MM.1S (cell line): Measurements from ENCODE around the gene RAPGEF6.

ENCODE experiments used
- DNase-seq: peaks from one replicate; pipeline ENCODE4 v3.0.0-alpha.2; 2015
- H2AFZ ChIP-seq: fragments of 300-600 bp; sonication (generic); 2 replicates; pipeline ENCODE4 v1.6.0; 2016; ENCODE audit warnings: antibody characterized with exemption, low read length
- H3F3A ChIP-seq: fragments of 300-600 bp; sonication (generic); 2 replicates; pipeline ENCODE4 v1.6.1; 2016; ENCODE audit warnings: mild to moderate bottlenecking, antibody characterized with exemption, low read length, moderate library complexity, mixed read lengths; ENCODE audit not compliant: insufficient read depth
- H3K27ac ChIP-seq: fragments of 300-600 bp; sonication (generic); 2 replicates; pipeline ENCODE4 v1.5.1; 2016; ENCODE audit warnings: mild to moderate bottlenecking, low read length
- H3K27me3 ChIP-seq: fragments of 300-600 bp; sonication (generic); replicated peaks from 2 replicates; pipeline ENCODE4 v1.6.0; 2016; ENCODE audit warnings: low read length; ENCODE audit not compliant: insufficient read depth
- H3K36me3 ChIP-seq: fragments of 300-600 bp; sonication (generic); replicated peaks from 2 replicates; pipeline ENCODE4 v1.6.1; 2016; ENCODE audit warnings: mild to moderate bottlenecking, low read length, mixed read lengths; ENCODE audit not compliant: insufficient read depth
- H3K4me1 ChIP-seq: fragments of 300-600 bp; sonication (generic); 2 replicates; pipeline ENCODE4 v1.6.1; 2016; ENCODE audit warnings: low read length, mixed read lengths
- H3K4me2 ChIP-seq: fragments of 300-600 bp; sonication (generic); 2 replicates; pipeline ENCODE4 v1.6.0; 2016; ENCODE audit warnings: low read depth, low read length
- H3K4me3 ChIP-seq: fragments of 300-600 bp; sonication (generic); 2 replicates; pipeline ENCODE4 v1.5.1; 2016; ENCODE audit warnings: low read length, mixed read lengths
- H3K79me2 ChIP-seq: fragments of 300-600 bp; sonication (generic); 2 replicates; pipeline ENCODE4 v1.6.1; 2016; ENCODE audit warnings: mixed run types, low read length, mixed read lengths
- H3K9ac ChIP-seq: fragments of 300-600 bp; sonication (generic); 2 replicates; pipeline ENCODE4 v1.6.1; 2016; ENCODE audit warnings: low read length, mixed read lengths
- H3K9me2 ChIP-seq: fragments of 300-600 bp; sonication (generic); replicated peaks from 2 replicates; pipeline ENCODE4 v1.6.1; 2016; ENCODE audit warnings: mild to moderate bottlenecking, low read length, mixed read lengths; ENCODE audit not compliant: insufficient read depth
- H3K9me3 ChIP-seq: fragments of 300-600 bp; sonication (generic); replicated peaks from 2 replicates; pipeline ENCODE4 v1.6.1; 2016; ENCODE audit warnings: mild to moderate bottlenecking, low read length, mixed read lengths; ENCODE audit not compliant: insufficient read depth
- H4K20me1 ChIP-seq: fragments of 300-600 bp; sonication (generic); 2 replicates; pipeline ENCODE4 v1.6.1; 2016; ENCODE audit warnings: mild to moderate bottlenecking, low read length, moderate library complexity, mixed read lengths; ENCODE audit not compliant: insufficient read depth
- EZH2 ChIP-seq: fragments of 300-600 bp; sonication (generic); optimal IDR thresholded peaks from 2 replicates; pipeline ENCODE3; 2017; ENCODE audit warnings: low read depth, mild to moderate bottlenecking, antibody characterized with exemption, low read length, mixed read lengths
- EZH2phosphoT487 ChIP-seq: fragments of 300-600 bp; sonication (generic); IDR thresholded peaks from 2 replicates; pipeline ENCODE4 v1.6.1; 2018; ENCODE audit warnings: antibody characterized with exemption, low read length
- TF ChIP-seq, protein P1 (sequence below): fragments of 300-600 bp; sonication (generic); IDR thresholded peaks from 2 replicates; pipeline ENCODE4 v1.5.1; 2016; ENCODE audit warnings: antibody characterized with exemption, low read length, mixed read lengths

The RAPGEF6 gene

DNA sequence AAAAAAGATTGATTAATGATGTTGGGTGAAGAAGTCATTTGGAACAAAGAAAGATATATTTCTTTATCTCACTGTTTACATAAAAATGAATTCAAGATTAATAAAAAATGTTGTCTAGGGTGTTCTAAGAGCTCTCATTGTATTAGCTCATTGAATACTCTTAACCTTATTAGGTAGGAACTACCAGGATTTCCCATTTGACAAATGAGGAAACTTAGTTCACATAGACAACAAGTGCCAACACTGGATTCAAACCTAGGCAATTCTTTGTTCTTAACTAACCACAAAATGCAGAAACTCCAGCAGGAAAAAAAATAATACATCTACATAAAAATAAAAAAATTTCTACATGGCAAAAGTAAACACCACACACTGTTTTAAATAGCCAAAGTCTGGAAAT, 175.8 kb downstream of the RAPGEF6 start:
- H3K79me2 ChIP-seq, result no peaks in the 10 kb centered on the region
- DNase-seq, result no peak
- H3K27me3 ChIP-seq, result no peaks in the 10 kb centered on the region
- no peaks in the 10 kb centered on the region for H3K9me2 ChIP-seq
- no peak overlapping the region for H3K27ac ChIP-seq
- H3K36me3 ChIP-seq, result peaks cover 5% of the 10 kb centered on the region; the same call in 1 of the 2 replicates
- no peak overlapping the region for H3K9ac ChIP-seq
- TF ChIP-seq EZH2 (no peak), EZH2phosphoT487 (no peak)
- TF ChIP-seq, protein P1, sequence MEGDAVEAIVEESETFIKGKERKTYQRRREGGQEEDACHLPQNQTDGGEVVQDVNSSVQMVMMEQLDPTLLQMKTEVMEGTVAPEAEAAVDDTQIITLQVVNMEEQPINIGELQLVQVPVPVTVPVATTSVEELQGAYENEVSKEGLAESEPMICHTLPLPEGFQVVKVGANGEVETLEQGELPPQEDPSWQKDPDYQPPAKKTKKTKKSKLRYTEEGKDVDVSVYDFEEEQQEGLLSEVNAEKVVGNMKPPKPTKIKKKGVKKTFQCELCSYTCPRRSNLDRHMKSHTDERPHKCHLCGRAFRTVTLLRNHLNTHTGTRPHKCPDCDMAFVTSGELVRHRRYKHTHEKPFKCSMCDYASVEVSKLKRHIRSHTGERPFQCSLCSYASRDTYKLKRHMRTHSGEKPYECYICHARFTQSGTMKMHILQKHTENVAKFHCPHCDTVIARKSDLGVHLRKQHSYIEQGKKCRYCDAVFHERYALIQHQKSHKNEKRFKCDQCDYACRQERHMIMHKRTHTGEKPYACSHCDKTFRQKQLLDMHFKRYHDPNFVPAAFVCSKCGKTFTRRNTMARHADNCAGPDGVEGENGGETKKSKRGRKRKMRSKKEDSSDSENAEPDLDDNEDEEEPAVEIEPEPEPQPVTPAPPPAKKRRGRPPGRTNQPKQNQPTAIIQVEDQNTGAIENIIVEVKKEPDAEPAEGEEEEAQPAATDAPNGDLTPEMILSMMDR, result no peak
- no peak overlapping the region for H2AFZ ChIP-seq
- H4K20me1 ChIP-seq, result no peaks in the 10 kb centered on the region
- H3K4me2 ChIP-seq, result no peak overlapping the region
- H3F3A ChIP-seq, result no peaks in the 10 kb centered on the region
- H3K4me1 ChIP-seq, result no peaks in the 10 kb centered on the region
- H3K9me3 ChIP-seq, result no peaks in the 10 kb centered on the region
- no peak overlapping the region for H3K4me3 ChIP-seq

DNA sequence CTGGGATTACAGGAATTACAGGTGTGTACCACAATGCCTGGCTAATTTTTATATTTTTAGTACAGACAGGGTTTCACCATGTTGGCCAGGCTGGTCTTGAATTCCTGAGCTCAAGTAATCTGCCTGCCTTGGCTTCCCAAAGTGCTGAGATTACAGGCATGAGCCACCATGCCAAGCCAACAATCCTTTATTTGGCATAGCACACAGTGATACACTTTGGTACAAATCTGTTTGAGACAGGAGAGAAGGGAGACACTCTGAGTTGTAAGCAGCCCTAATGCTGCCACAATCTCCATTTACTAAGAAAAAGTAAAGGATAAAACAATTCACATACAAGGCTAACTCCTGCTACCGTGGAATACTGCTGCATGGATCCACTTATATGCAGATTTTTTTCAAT, 177.8 kb downstream of the RAPGEF6 start:
- Histone ChIP-seq H3K36me3 (no peaks in the 10 kb centered on the region; the same call in 1 of the 2 replicates), H3K27ac (no peak overlapping the region), H3K4me2 (no peak overlapping the region), H3K9ac (no peak overlapping the region), H4K20me1 (no peaks in the 10 kb centered on the region), H3F3A (no peaks in the 10 kb centered on the region), H2AFZ (no peak overlapping the region), H3K9me3 (no peaks in the 10 kb centered on the region), H3K79me2 (no peaks in the 10 kb centered on the region), H3K4me1 (no peaks in the 10 kb centered on the region), H3K9me2 (no peaks in the 10 kb centered on the region), H3K4me3 (no peak overlapping the region), H3K27me3 (no peaks in the 10 kb centered on the region)
- TF ChIP-seq, protein P1, result no peak
- TF ChIP-seq EZH2 (no peak), EZH2phosphoT487 (no peak)
- DNase-seq, result no peak

DNA sequence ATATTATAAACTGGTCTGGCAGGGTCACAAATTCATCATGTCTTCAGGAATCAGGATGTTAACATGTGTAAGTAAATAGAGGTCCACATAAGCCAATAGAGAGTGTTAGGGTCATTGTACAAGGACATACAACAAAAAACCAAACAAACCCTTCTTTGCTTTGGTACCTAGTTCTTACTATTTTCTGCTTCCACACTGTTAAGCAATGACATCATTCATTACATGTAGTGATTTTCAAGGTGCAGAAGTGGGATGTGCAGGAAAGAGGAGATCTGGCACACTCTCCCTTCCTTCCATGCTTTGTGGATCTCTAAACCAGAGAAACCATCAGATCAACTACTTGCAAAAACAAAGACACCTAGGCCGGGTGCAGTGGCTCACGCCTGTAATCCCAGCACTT, 184.1 kb downstream of the RAPGEF6 start:
- H3K27me3 ChIP-seq, result no peaks in the 10 kb centered on the region
- no peaks in the 10 kb centered on the region for H3K9me2 ChIP-seq
- no peaks in the 10 kb centered on the region; the same call in 1 of the 2 replicates for H3K36me3 ChIP-seq
- DNase-seq, result no peak
- H2AFZ ChIP-seq, result no peak overlapping the region
- H3K79me2 ChIP-seq, result no peaks in the 10 kb centered on the region
- TF ChIP-seq EZH2 (no peak), EZH2phosphoT487 (no peak)
- TF ChIP-seq, protein P1, result no peak
- no peaks in the 10 kb centered on the region for H3K4me1 ChIP-seq
- no peaks in the 10 kb centered on the region for H4K20me1 ChIP-seq
- H3K4me3 ChIP-seq, result no peak overlapping the region
- H3K4me2 ChIP-seq, result no peak overlapping the region
- no peak overlapping the region for H3K9ac ChIP-seq
- no peak overlapping the region for H3K27ac ChIP-seq
- H3F3A ChIP-seq, result no peaks in the 10 kb centered on the region
- H3K9me3 ChIP-seq, result no peaks in the 10 kb centered on the region
